Ascending aorta (tissue), 2 donors: ENCODE results near the gene RIN3. TPM values are rescaled to one million over a fixed set of nuclear protein-coding genes. Genes with fewer than 3 reads are reported as not detected.

Experiments
- DNase-seq, 2 donors: peaks; one replicate each; pipeline ENCODE4 v3.0.0-alpha.2; 2019; ENCODE audit warnings: low spot score in 2 of 2
- H3K27ac ChIP-seq, 2 donors: fragments of 200-600 bp; sonication (generic); one replicate each; pipeline ENCODE4 v1.5.1; 2016 to 2017; ENCODE audit warnings: mild to moderate bottlenecking in 1 of 2
- H3K27me3 ChIP-seq: fragments of 200-600 bp; sonication (generic); one replicate; pipeline ENCODE4 v1.5.1; 2017
- H3K36me3 ChIP-seq, 2 donors: fragments of 200-600 bp; sonication (generic); one replicate each; pipeline ENCODE4 v1.5.1; 2016
- H3K4me1 ChIP-seq, 2 donors: fragments of 200-600 bp; sonication (generic); one replicate each; pipeline ENCODE4 v1.5.1; 2016 to 2017; ENCODE audit warnings: mild to moderate bottlenecking in 1 of 2
- H3K4me3 ChIP-seq, 2 donors: fragments of 200-600 bp; sonication (generic); one replicate each; pipeline ENCODE4 v1.5.1; 2016 to 2017; ENCODE audit warnings: mild to moderate bottlenecking in 1 of 2
- H3K9me3 ChIP-seq, 2 donors: fragments of 200-600 bp; sonication (generic); one replicate each; pipeline ENCODE4 v1.5.1; 2016
- intact Hi-C: fragments of 100-400 bp; cut with DNase I; formaldehyde crosslinking; loops from one replicate; pipeline ENCODE4 v1.15.1; 2023
- total RNA-seq: library from RNA; depleted of rRNA; stranded (reverse); fragments of >200 nt; gene quantifications from one replicate; pipeline ENCODE4 v1.1.0, GENCODE V29; 2016
- TF ChIP-seq, protein P1 (sequence below), 3 experiments: fragments of 200-600 bp in 2 of 3; fragments of 450-650 bp in 1 of 3; sonication (generic) in 2 of 3; IDR thresholded peaks; one replicate each; pipeline ENCODE4 v1.5.1; 2016 to 2019; ENCODE audit warnings: antibody characterized with exemption in 3 of 3, mild to moderate bottlenecking in 1 of 3, moderate library complexity in 1 of 3

The RIN3 gene
- total RNA-seq, 1 donor from 2014 or later = 30.3 TPM

DNA sequence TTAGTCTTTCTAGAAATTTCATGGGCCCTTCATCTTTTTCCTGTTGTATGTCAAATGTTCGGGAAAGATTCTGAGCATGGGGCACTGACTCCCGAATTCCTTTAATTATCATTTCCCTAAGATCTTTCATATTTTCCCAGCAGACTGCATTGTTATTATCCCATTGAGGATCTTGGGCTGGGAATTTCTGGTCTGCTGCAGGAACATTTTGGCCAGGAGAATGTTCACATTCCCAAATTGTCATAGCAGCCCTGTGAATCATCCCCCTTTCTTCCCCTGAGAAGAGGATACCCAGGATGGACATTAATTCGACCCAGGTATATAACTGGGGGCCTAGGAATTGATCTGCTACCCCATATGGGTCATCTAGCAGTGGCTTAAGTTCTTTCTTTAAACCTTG is 112.5 kb downstream of the RIN3 start:
- H3K9me3 ChIP-seq = peaks cover 0 to 18% of the 10 kb centered on the region in 2 donors
- H3K4me3 ChIP-seq = no peak overlapping the region
- no peaks in the 10 kb centered on the region for H3K4me1 ChIP-seq
- no peaks in the 10 kb centered on the region for H3K27me3 ChIP-seq
- intact Hi-C loops = no loop called here
- no peak overlapping the region for H3K27ac ChIP-seq
- TF ChIP-seq, protein P1, sequence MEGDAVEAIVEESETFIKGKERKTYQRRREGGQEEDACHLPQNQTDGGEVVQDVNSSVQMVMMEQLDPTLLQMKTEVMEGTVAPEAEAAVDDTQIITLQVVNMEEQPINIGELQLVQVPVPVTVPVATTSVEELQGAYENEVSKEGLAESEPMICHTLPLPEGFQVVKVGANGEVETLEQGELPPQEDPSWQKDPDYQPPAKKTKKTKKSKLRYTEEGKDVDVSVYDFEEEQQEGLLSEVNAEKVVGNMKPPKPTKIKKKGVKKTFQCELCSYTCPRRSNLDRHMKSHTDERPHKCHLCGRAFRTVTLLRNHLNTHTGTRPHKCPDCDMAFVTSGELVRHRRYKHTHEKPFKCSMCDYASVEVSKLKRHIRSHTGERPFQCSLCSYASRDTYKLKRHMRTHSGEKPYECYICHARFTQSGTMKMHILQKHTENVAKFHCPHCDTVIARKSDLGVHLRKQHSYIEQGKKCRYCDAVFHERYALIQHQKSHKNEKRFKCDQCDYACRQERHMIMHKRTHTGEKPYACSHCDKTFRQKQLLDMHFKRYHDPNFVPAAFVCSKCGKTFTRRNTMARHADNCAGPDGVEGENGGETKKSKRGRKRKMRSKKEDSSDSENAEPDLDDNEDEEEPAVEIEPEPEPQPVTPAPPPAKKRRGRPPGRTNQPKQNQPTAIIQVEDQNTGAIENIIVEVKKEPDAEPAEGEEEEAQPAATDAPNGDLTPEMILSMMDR (IDR thresholded peaks at IDR 0.05) = no peak
- DNase-seq = no peak
- peaks cover 0 to 19% of the 10 kb centered on the region in 2 donors for H3K36me3 ChIP-seq

DNA sequence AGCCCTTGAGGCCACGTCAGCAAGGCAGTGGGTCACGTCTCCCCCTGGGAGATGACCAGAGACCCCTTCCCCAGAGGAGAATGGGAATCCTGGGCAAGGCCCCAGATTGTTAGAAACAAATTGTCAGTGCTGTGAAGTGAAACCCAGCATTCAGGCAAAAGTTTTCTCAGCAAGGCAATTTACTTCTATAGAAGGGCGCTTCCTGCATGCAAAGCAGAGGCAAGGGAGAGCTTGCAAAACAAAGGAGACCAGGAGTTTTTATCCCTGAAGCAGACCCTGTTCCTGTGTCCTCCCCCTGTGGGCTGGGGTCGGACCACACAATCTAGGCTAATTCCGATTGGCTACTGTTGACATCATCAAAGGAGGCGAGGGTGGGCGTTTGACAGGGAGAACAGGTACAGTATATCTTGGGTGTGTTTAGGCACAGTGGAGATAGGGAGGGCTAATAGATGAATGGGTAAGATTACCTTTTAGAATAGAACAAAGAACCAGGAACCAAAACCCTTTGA is 114.2 kb downstream of the RIN3 start:
- Histone ChIP-seq H3K4me1 (no peaks in the 10 kb centered on the region), H3K36me3 (peaks cover 0 to 16% of the 10 kb centered on the region in 2 donors), H3K27me3 (no peaks in the 10 kb centered on the region), H3K27ac (no peak overlapping the region), H3K9me3 (peaks cover 0 to 10% of the 10 kb centered on the region in 2 donors), H3K4me3 (no peak overlapping the region)
- TF ChIP-seq, protein P1 (IDR thresholded peaks at IDR 0.05) = no peak
- no peak for DNase-seq
- intact Hi-C loops = no loop called here

DNA sequence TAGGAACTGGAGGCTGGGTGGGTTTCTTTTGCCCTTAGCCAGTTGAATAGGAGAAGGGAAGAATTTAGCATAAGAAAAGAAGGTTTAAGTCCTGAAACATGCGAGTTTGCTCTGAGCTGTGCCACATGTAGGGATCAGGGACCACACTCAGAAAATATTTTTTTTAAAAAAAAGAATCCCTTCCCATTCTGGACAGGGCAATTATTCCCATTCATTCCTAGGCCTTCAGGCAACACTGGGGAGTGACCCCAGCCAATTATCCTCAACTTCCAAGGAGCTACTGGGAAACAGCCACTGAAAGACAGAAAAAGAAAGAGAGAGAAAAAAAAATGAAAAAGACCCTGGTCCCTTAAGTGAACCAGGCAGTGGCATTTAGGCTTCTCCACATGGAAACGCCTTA is 115.1 kb downstream of the RIN3 start:
- TF ChIP-seq, protein P1 (IDR thresholded peaks at IDR 0.05) = no peak
- intact Hi-C loops = no loop called here
- H3K27me3 ChIP-seq = no peaks in the 10 kb centered on the region
- peaks cover 0 to 9% of the 10 kb centered on the region in 2 donors for H3K9me3 ChIP-seq
- no peak overlapping the region for H3K27ac ChIP-seq
- no peak for DNase-seq
- no peak overlapping the region for H3K4me3 ChIP-seq
- no peaks in the 10 kb centered on the region for H3K4me1 ChIP-seq
- H3K36me3 ChIP-seq = peaks cover 0 to 11% of the 10 kb centered on the region in 2 donors

DNA sequence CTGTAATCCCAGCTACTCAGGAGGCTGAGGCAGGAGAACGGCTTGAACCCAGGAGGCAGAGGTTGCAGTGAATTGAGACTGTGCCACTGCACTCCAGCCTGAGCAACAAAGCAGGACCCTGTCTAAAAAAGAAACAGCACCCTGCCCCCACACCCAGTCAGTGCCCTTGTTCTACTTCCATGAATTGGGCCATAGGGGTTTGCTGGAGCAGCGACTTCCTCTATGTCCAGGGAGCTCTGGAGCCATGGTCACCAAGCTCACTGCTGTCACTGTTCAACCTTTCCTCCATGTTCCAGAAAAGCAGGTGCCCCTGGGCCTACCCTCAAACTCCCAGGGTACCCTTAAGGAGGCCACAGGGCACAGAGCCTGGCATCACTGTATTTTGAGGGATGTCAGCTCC is 116.8 kb downstream of the RIN3 start:
- Histone ChIP-seq H3K27ac (no peak overlapping the region), H3K36me3 (peaks cover 0 to 11% of the 10 kb centered on the region in 2 donors), H3K27me3 (no peaks in the 10 kb centered on the region), H3K4me1 (no peaks in the 10 kb centered on the region), H3K9me3 (peaks cover 0 to 9% of the 10 kb centered on the region in 2 donors), H3K4me3 (no peak overlapping the region)
- TF ChIP-seq, protein P1 (IDR thresholded peaks at IDR 0.05) = no peak
- DNase-seq = no peak
- intact Hi-C loops = no loop called here

DNA sequence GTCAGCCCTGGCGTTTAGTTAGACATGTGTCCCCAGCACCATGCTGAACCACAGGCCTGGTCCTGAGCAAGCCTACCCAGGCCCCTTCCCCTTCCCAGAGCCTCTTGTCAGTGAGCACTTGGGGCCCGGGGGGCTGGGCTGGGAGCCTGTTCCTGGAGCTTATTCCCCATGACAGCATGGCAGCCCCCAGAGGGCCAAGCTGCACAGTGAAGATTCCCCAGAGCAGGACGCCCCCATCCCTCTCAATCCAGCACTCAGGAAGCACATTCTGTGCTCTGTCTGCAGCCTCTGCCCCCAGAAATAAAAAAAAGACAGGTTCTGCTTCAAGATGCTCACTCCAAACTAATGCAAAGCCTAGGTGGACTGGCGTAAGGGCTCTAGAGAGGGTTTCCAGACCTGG is 117.5 kb downstream of the RIN3 start:
- Histone ChIP-seq H3K9me3 (peaks cover 0 to 9% of the 10 kb centered on the region in 2 donors), H3K27me3 (no peaks in the 10 kb centered on the region), H3K4me1 (no peaks in the 10 kb centered on the region), H3K27ac (no peak overlapping the region), H3K4me3 (no peak overlapping the region), H3K36me3 (peaks cover 0 to 8% of the 10 kb centered on the region in 2 donors)
- DNase-seq = no peak
- intact Hi-C loops = no loop called here
- TF ChIP-seq, protein P1 (IDR thresholded peaks at IDR 0.05) = no peak
